ENCODE measurements around the gene TMEM225B. TPM values are rescaled to one million over a fixed set of nuclear protein-coding genes. Genes with fewer than 3 reads are reported as not detected.
"Not testable (repeated sequence)": the region's sequence is repeated elsewhere in the genome, so short reads cannot be mapped to it uniquely, and the experiment has no call there.

Gene TMEM225B
- polyA plus RNA-seq (2013, experiment 1 of 2; ENCODE audit: insufficient read length) = 1.3 TPM
- 1.5 TPM for polyA plus RNA-seq (2013, experiment 2 of 2; ENCODE audit: insufficient read length)

GRCh38 chr7:99597762-99598501, at the start of gene TMEM225B:
Gene TMEM225B, plus strand, starts transcription at chr7:99598267. Its CDS starts 6,122 bp downstream, at chr7:99604389.
- DNase-seq = no peak

- DNase-seq = not testable (repeated sequence)
Measured at GRCh38 chr7:99549545-99549944, 48.5 kb upstream of the TMEM225B start.

GRCh38 chr7:99551334-99551733, 46.7 kb upstream of the TMEM225B start:
- DNase-seq = no peak

- DNase-seq = peak; percentile 95
Measured at GRCh38 chr7:99551767-99552463, 46.2 kb upstream of the TMEM225B start, which contains the start of gene FAM200A. Gene FAM200A, minus strand, starts transcription at chr7:99552114. Its CDS starts 3,707 bp downstream, at chr7:99548407.

GRCh38 chr7:99553039-99553438, 45.0 kb upstream of the TMEM225B start:
- DNase-seq = no peak

GRCh38 chr7:99554939-99555338, 43.1 kb upstream of the TMEM225B start:
- DNase-seq = no peak

GRCh38 chr7:99557196-99557607, 40.9 kb upstream of the TMEM225B start:
- DNase-seq = no peak

GRCh38 chr7:99557940-99558305, 40.1 kb upstream of the TMEM225B start:
- no peak for DNase-seq

GRCh38 chr7:99558306-99559174, 39.5 kb upstream of the TMEM225B start, which contains the start of gene ZNF655:
Gene ZNF655, plus strand, starts transcription at chr7:99558642. Its CDS starts 1,918 bp downstream, at chr7:99560560.
- peak; percentile 93 for DNase-seq

GRCh38 chr7:99559175-99559915, 38.7 kb upstream of the TMEM225B start:
- DNase-seq = peak; percentile 23

GRCh38 chr7:99560834-99561736, 37.0 kb upstream of the TMEM225B start:
- no peak for DNase-seq

GRCh38 chr7:99561737-99562051, 36.4 kb upstream of the TMEM225B start:
- no peak for DNase-seq

GRCh38 chr7:99562114-99562784, 35.8 kb upstream of the TMEM225B start:
- no peak for DNase-seq

- DNase-seq = peak; percentile 99
Measured at GRCh38 chr7:99562832-99563231, 35.2 kb upstream of the TMEM225B start.

GRCh38 chr7:99563650-99564049, 34.4 kb upstream of the TMEM225B start:
- DNase-seq = peak; percentile 82

- DNase-seq = not testable (repeated sequence)
Measured at GRCh38 chr7:99568770-99569169, 29.3 kb upstream of the TMEM225B start.

GRCh38 chr7:99571768-99572167, 26.3 kb upstream of the TMEM225B start:
- DNase-seq = no peak

GRCh38 chr7:99573257-99573656, 24.8 kb upstream of the TMEM225B start:
- DNase-seq = no peak

- DNase-seq = no peak
Measured at GRCh38 chr7:99576251-99576650, 21.8 kb upstream of the TMEM225B start.

GRCh38 chr7:99579281-99579955, 18.6 kb upstream of the TMEM225B start:
- DNase-seq = no peak

Data from fibroblast of skin of abdomen (primary cell).